A673 (cell line): ENCODE results near the gene FAM98B.

Experiments used
- EZH2 ChIP-seq: fragments of 200-600 bp; sonication (generic); IDR thresholded peaks from 2 replicates; pipeline ENCODE4 v1.6.1; 2017; ENCODE audit warnings: borderline replicate concordance, low read depth, mild to moderate bottlenecking, mixed read lengths, antibody characterized with exemption, low read length; ENCODE audit not compliant: poor library complexity, severe bottlenecking
- TF ChIP-seq, protein P1 (sequence below): fragments of 300-800, 200-600 bp; sonication (generic); conservative IDR thresholded peaks from 2 replicates; pipeline ENCODE4 v1.5.1; 2017; ENCODE audit warnings: low read depth, mild to moderate bottlenecking, antibody characterized with exemption, low read length, moderate library complexity, mixed read lengths

- TF ChIP-seq, protein P1, sequence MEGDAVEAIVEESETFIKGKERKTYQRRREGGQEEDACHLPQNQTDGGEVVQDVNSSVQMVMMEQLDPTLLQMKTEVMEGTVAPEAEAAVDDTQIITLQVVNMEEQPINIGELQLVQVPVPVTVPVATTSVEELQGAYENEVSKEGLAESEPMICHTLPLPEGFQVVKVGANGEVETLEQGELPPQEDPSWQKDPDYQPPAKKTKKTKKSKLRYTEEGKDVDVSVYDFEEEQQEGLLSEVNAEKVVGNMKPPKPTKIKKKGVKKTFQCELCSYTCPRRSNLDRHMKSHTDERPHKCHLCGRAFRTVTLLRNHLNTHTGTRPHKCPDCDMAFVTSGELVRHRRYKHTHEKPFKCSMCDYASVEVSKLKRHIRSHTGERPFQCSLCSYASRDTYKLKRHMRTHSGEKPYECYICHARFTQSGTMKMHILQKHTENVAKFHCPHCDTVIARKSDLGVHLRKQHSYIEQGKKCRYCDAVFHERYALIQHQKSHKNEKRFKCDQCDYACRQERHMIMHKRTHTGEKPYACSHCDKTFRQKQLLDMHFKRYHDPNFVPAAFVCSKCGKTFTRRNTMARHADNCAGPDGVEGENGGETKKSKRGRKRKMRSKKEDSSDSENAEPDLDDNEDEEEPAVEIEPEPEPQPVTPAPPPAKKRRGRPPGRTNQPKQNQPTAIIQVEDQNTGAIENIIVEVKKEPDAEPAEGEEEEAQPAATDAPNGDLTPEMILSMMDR = no peak
- no peak for TF ChIP-seq EZH2
Measured at GRCh38 chr15:38530113-38530512, 76.2 kb downstream of the FAM98B start.
